Activated CD4-positive, CD25-positive, alpha-beta regulatory T cell treated with anti-CD3 and anti-CD28 coated beads, Interleukin-2, amount 50 U/mL, for 24 hours (primary cell): ENCODE measurements around the gene IGFBP4.

Experiments
- ATAC-seq, 2 donors: fragments of 150-1000 bp; cut with Tn5 transposase; one replicate each; pipeline ENCODE4 v1.10.0; 2021; ENCODE audit warnings: mild to moderate bottlenecking in 1 of 2, moderate library complexity in 1 of 2

The IGFBP4 gene

DNA sequence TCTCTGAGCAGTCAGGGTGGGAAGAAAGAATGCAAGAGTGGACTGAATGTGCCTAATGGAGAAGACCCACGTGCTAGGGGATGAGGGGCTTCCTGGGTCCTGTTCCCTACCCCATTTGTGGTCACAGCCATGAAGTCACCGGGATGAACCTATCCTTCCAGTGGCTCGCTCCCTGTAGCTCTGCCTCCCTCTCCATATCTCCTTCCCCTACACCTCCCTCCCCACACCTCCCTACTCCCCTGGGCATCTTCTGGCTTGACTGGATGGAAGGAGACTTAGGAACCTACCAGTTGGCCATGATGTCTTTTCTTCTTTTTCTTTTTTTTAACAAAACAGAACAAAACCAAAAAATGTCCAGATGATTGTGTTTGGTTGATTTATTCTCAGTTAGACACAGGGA is 14.1 kb downstream of the IGFBP4 start:
- ATAC-seq, result no peak

DNA sequence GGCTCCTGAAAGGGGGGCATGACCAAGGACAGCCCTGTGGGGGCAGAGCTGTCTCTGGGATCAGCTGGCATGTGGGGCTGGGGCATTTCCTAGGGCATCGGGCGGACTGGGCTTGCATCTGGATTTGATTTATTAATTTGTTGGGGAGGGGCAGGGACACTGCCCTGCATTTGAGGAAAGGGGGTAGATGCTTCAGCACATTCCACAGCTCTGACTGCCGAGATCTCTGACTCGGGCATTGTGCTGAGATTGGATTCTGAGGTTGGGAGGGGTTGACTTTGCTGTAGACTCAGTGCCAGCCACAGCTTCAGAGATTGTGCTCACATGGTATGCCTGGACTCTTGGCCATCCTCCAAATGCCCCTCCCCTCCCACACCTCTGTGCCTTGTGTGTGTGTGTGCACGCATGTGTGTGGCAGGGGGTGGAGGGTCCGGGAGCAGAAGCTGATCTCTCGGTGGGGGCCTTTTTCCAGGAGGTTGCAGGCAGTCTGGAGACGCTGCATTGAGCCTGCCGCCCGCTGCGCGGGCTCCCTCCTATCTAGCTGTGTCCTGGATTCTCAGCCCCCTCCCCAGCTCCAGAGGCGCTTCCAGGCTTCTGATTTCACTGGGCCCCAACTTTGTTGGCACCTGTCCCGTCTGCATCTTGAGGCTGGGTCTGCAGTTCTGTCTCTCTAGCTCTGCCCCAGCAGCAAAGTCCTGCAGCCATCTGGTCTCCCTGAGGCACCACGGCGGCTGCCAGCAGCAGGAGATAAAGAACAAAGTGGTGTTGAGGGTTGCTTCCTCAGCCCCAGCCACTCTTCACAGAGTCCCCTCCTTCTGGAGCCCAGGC is 14.9 kb downstream of the IGFBP4 start:
- no peak for ATAC-seq

DNA sequence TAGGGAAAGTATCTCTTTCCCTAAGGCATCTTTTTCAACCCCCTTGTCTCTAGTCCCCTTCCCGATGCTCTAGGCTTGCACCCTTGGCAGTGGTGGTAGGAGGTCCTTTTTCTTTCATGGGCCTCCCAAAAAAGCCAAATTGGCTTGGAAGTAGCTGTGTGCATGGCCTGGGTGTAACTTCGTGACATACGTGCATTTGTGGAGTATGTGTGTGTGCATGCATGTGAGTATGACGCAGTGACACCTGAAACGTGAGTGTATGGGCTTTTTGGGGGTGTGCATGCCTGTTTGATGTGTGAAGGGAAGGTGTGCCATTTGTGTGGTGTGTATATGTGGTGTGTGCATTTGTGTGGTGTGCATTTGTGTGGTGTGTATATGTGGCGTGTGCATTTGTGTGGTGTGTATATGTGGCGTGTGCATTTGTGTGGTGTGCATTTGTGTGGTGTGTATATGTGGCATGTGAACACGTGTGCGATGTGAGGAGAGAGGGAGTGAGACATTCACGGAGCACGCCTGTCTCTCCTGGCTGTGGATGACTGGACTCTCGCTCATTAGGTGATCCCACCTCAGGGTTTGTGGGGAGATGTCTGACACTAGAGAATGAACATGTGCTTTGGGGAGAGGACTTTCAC is 15.7 kb downstream of the IGFBP4 start:
- ATAC-seq, result no peak

DNA sequence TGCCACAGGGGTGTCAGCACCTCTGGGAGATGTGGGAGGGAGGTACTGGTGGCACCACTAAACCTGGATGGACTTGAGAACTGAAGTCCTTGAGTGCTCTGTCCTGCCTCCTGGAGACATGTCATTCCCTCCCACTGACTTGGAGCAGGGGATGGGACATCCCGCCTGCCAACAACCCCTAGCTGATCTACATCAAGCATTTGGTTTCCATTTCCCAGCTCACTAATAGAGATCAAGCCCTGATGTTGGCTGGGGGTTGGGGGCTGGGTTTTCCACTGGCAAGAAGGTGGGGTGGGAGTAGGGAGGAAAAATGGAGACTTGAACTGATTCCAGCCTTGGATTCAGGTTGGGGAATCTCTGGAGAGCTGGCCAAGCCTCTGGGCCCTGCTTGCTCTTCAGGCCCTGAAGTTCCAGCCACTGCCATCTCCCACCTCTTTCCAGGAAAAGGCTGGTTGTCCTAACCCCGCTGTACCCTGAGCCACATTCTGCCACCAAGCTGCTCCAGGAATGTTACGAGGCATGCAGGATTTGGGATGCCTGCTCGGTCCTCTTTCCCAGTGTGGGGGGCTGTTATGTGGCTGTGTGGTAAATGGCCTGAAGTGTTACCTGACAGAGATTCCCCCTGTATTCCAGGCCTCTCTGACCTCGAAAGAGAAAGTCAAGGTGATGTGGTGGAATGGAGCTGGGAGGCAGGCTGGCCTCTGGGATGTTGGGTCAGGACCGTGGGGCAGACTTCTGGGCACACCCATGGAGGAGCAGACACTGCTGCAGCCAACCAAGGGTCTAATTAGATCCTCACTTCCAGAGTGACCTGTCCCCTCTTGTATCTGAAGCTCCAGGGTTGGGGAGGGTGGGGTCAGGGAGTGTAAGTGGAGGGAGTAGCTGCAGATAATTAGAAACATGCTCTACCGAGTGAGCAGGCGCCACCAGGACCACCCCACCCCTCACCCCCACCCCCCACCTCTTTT is 16.7 kb downstream of the IGFBP4 start:
- no peak for ATAC-seq

DNA sequence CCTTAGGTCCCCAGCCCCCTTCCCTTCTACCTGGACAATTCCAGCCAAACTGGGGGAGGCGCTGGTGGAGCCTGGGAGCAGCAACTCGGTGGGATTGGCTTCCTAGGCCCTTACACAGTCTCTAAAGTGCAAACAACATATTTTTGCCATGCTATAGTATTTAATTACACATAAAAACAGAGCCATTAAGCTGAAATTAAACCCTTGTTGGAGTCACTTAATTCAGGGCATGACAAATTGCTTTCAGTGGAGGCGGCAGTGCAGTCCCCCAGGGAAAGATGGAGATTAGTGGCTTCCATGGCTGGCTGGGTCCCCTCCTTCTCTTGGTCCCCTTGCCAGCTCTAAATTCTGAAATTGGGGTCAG is 17.3 kb downstream of the IGFBP4 start:
- ATAC-seq, result no peak

DNA sequence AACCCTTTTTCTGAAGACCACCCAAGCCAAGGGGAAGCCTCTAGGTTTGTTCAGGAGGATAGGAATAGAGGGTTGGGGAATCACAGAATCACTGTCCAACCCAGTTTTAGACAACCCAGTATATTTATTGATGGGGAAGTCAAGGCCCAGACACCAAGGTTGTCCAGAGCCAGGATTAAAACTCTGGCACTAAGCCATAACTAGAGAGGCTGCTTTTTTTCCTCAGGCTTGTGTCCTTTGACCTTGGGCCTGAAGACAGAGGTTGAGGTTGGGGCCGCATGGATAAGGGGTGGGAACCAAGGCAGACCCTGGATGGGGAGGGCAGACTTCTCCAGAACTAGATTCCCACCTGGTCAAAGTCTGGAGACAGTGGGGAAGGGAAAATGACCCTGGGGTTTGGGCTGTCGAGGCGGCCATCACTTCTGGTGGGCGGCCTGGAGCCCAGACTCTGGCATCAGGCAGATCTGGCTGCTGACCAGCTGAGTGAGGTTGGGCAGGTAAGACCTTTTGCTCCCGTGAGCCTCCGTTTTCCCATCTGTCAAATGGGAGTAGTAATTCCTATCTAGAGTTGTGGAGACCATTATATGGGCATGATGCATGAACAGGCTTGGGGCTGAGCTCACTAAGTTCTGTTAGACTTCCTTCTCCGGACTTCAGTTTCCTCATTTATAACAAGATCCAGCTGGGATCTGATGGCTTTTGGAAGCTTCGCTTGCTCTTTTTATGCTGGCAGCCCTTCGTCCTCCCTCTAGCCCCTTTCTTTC is 17.9 kb downstream of the IGFBP4 start:
- ATAC-seq, result no peak

DNA sequence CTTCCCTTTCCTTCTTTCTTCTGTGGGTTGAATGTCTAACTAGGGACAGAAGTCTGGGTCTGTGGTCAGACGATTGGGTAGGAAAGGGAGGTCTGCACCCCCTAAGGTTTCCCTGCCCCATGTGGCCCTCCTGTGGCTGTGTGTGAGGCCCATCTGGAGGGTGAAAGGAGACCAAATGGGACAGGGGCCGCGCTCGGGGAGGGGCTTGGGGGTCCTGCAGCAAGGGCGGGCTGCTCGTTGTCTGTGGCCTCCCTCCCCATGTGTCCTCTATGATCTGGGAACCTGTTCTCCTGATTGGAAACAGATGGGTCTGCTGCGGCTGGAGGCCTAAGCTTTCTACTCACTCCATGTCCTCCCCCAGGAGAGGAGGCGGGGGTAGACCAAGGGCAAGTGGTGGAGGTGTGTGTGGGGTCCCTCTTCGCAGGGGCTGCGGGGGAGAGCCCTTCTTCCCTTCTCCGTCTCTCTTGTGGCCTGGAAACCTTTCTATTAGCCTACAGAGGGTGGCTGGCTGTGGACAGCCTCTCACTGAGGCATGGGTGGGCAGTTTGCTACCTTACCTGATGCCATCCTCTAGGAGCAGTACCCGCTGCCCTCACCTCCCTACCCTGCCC is 18.6 kb downstream of the IGFBP4 start:
- no peak for ATAC-seq

DNA sequence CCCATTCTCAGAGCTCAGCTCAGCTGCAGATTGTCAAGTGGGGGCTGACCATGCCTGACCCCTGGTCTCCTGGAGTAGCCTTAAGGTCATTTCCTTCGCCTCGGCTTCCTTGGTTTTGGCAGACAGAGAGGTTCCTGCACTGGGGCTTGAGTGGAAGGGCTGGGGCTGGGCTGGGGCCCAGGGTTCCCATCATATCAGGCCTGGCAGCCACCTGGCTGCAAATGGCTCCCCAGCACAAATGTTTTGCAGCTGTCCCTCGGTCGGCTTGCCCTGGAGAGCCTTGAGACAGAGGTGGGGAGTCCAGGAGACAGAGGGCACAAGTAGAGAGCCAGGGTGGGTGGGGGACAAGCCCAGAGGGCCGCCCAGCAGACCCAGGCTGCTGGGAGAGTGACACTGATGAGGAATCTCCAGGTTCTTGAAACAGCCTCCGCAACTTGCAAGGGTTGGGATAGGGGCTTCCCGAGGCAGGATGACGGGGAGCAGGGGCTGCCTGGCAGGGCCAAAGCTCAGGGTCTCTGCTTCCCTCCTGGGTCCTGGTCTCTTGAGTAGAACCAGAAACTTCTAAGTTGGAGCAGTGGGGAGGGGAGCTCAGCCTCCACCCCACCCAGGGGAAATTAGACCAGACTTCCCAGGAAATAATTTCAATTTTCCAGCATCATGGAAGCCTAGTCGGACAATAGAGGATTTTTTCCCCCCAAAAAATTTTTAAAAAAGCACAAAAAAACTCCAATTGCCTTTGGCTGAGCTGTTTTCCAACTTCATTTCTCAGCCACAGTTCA is 19.3 kb downstream of the IGFBP4 start:
- ATAC-seq, result no peak

DNA sequence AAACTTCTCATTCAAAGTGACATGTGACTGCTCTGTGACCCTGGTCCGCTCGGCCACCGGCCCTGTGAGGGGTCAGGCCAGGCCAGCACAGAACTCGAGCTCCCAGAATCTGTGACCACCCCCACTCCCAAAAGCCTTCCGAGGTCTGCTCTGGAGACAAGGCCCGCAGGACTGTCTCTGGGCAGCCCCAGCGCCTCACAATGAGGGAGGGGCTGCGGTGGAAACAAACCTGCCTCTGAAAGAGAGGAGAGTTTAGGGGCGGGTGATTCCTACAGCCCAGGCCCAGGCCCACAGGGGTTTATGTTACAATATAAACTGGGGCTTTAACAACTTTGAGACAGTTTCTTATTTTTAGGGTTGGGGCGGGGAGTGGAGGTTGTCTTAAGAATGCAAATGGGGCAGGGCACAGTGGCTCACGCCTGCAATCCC is 19.9 kb downstream of the IGFBP4 start:
- ATAC-seq, result no peak

DNA sequence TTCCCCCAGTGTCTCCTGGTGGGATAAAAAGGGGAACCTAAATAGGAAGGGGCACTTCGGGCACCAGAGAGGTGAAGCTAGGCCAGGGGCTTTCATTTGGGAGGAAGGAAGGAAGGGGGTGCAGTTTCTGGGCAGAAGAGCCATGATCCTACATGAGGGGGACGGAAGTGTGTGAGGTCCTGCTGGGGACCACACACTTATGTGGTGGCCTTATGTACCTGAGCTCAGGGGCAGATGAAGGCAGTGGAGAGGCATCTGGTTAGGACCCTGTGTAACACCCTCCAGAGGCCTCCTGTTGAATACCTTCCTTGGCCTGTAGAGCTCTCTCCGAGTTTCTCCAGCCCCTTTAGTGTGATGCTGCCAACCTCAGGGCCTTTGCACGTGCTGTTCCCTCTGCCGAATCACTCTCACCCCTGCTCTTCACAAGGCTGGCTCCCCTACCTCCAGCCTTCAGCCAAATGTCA is 21.2 kb downstream of the IGFBP4 start:
- ATAC-seq, result no peak

DNA sequence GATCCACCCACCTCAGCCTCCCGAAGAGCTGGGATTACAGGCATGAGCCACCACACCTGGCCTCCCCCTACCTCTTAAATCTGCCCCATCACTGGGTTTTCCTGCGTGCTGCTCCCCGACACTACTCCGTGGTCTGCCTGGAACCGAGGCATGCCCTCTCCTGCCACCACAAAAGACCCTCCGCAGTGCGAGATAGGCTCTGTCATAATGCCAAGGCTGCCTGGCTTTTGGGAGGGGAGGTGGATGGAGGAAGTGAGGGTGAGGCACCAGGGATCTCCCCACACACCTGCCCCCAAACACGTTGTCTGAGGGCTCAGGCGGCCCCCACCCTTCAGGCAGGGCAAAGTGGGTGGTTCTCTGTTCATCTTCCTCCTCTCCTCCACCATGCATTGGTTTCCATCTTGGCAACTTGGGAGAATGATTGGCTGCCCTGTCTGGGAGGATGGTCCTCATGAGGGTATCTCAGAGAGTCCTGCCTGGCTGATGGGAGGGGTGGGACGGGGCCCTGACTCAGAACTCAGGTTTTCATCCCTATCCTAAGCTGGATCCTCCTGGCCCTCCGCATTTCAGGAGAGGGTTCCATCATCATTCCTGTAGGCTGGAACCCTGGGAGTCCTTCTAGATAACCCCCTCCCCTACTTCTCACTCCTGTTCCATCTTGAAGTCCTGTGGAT is 23.2 kb downstream of the IGFBP4 start:
- no peak for ATAC-seq

DNA sequence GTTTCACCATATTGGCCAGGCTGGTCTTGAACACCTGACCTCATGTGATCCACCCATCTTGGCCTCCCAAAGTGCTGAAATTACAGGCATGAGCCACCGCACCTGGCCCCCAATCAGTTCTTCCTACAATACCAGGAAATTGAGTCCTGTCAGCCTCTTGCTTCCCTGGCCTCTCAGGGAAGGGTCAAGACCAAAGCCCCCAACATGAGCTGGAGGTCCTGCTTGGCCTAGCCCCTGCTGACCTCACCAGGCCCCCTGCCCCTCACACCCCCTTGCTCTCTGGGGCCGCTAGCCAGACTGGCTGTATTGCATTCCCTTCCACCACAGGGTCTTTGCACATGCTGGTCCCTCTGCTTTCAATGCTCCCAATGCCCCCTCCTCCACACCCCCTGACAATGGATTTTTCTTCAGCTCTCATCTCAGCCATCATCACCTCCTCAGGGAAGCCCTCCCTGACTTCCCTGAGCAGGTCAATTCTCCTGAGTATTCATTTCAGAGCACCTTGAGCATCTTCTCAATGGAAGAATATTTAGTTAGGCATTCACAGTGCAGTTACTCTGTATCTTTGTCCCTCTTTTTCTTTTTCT is 24.1 kb downstream of the IGFBP4 start:
- ATAC-seq, result no peak

DNA sequence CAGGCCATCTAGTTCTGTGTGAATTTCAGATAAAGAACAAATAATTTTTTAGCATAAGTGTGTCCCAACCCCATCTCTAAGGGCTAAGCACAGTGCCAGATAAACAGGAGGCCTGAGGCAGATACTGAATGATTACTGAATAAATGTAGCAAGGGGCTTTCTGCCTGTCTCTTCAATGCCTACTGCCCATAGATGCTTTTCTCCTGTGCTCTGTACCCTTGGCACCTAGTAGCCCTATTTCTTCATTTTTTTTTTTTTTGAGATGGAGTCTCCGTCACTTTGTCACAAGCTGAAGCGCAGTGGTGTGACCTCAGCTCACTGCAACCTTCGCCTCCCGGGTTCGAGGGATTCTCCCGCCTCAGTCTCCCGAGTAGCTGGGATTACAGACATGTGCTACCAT is 25.3 kb downstream of the IGFBP4 start:
- no peak for ATAC-seq

DNA sequence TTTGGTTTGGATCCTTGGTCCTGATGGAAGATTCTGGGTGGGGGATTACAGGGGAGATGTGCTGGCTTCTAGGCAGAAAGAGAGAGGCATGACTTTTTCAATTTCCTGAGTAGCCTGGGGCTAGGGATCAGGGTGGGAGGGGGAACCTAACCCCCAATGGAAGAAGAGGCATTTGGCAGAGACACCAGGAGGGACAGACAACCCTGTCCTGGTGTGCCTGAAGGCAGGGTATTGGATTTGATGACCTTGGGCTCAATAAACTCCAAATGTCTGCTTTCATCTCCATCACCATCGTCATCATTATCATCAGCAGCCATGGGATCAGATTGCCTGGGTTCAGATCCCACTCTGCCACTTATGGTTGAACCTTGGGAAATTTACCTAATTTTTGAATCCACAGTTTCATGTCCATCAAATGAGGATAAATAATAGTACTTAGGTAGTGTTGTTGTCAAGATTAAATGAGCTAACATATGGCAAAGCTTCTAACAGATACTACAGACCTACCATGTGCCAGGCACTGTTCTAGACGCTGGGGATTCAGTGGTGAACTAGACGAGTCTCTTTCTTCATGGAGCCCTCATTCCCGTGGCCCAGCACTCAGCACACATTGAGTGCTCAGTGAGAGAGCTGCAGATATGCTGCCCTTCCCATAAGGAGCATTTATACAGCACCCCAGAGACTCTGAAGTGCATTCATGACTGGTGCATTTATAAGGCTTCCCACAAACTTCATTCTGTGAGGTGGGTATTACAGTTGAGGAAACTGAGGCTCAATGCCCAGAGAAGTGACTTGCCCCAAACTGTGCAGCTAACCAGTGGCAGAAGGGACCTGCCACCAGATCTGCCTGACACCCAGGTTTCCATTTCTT is 26.8 kb downstream of the IGFBP4 start:
- no peak for ATAC-seq

DNA sequence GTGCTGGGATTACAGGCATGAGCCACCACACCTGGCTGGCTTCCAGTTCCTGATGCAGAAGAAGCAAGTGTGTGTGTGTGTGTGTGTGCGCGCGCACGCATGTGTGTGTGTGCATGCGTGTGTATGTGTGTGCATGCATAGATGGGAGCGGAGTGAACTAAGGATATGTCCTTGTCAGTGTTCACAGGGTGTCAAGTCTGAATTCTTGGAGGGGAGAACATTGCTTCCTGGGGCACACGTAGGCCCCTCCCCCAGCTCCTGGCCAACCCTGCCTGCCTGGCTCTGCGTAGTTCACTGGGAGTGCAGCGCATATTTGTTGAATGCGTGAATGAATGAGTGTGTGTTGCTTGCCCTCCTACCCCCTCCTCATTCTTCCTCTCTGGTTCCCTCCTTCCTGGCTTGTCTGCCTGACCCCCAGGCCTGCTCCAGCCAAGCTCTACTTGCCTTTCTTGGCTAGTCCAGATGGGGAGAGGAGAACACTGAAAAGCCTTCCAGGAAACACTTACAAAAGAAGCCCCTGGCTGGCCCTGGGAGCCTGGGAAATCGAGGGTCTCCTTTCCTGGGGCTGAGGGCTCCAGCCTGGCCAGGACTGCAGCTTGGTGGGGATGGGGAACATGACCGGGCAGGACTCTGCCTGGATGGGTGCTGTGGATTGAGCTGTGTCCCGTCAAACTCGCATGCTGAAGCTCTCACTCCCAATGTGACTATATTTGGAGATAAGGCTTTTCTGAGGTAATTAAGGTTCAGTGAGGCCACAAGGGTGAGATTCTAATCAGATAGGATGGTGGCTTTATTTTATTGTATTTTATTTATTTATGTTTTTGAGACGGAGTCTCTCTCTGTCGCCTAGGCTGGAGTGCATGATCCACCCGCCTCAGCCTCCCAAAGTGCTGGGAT is 27.9 kb downstream of the IGFBP4 start:
- no peak for ATAC-seq

DNA sequence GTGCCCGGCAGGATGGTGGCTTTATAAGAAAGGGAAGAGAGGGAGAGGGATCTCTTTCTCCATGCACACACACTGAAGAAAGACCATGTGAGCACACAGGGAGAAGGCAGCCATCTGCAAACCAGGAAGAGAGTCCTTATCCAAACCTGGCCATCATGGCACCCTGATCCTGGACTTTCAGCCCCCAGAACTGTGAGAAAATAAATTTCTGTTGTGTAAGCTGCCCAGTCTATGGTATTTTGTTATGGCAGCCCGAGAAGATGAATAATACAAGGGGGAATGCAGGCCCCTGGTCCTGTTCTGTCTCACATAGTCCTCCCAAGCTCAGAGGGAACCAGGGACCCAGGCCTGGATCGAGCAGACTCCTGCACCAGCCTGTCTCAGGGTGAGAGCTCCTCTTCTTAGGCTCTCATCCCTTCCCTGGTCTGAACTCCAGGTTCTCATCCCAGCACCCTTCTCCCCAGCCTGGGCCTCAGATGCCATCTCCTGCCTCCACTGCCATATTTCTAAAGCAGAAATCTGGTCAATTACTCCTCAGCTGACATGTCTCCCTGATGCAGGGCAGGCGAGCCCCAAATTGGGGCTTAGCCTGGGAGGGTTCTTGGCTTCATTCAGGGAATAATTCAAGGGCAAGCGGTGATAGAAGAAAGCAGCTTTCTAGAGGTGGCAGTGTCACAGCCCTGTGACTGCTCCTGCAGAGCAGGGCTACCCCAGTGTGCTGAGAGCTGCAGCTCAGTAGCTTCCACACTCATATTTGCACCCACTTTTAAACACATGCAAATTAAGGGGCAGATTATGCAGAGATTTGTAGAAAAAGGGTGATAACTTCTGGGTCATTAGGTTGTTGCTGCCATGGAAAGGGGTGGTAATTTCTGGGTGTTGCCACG is 28.8 kb downstream of the IGFBP4 start:
- no peak for ATAC-seq
